H9 (cell line): Measurements from ENCODE around the gene AZGP1. TPM values are rescaled to one million over a fixed set of nuclear protein-coding genes. Genes with fewer than 3 reads are reported as not detected.

Experiments used
- DNase-seq: peaks from one replicate; pipeline ENCODE4 v3.0.0-alpha.2; 2017
- H2AFZ ChIP-seq: one replicate; pipeline ENCODE4 v1.6.1; 2013; ENCODE audit warnings: mild to moderate bottlenecking, low read length, control low read depth, moderate library complexity
- H2AK5ac ChIP-seq: 2 replicates; pipeline ENCODE4 v1.6.1; 2013; ENCODE audit warnings: low read length, control low read depth, mixed read lengths; ENCODE audit not compliant: insufficient read length
- H2BK120ac ChIP-seq: one replicate; pipeline ENCODE4 v1.6.1; 2013; ENCODE audit warnings: low read depth, mild to moderate bottlenecking, low read length, control low read depth, inconsistent platforms; ENCODE audit not compliant: poor library complexity, severe bottlenecking
- H2BK12ac ChIP-seq: 2 replicates; pipeline ENCODE4 v1.6.1; 2013; ENCODE audit warnings: low read length, control low read depth, mixed read lengths, low read depth; ENCODE audit not compliant: insufficient read length
- H2BK15ac ChIP-seq: 2 replicates; pipeline ENCODE4 v1.6.1; 2013; ENCODE audit warnings: low read depth, low read length, control low read depth
- H2BK20ac ChIP-seq: one replicate; pipeline ENCODE4 v1.6.1; 2013; ENCODE audit warnings: low read depth, mild to moderate bottlenecking, low read length, control low read depth, inconsistent platforms; ENCODE audit not compliant: poor library complexity, severe bottlenecking
- H2BK5ac ChIP-seq: 2 replicates; pipeline ENCODE4 v1.6.1; 2013; ENCODE audit warnings: low read length, control low read depth, mixed read lengths; ENCODE audit not compliant: insufficient read length
- H3K14ac ChIP-seq: 2 replicates; pipeline ENCODE4 v1.6.1; 2013; ENCODE audit warnings: low read length, control low read depth; ENCODE audit not compliant: insufficient read depth
- H3K18ac ChIP-seq: 2 replicates; pipeline ENCODE4 v1.6.1; 2013; ENCODE audit warnings: low read depth, mild to moderate bottlenecking, mixed read lengths, low read length, control low read depth; ENCODE audit not compliant: insufficient read length
- H3K23ac ChIP-seq: 2 replicates; pipeline ENCODE4 v1.6.1; 2013; ENCODE audit warnings: low read length, control low read depth, mixed read lengths, low read depth; ENCODE audit not compliant: insufficient read length
- H3K23me2 ChIP-seq: 2 replicates; pipeline ENCODE4 v1.6.1; 2013; ENCODE audit warnings: low read depth, mild to moderate bottlenecking, mixed read lengths, low read length, control low read depth; ENCODE audit not compliant: insufficient read length, poor library complexity, severe bottlenecking
- H3K27ac ChIP-seq: 2 replicates; pipeline ENCODE4 v1.5.1; 2013; ENCODE audit warnings: low read length, control low read depth, mixed read lengths, low read depth; ENCODE audit not compliant: insufficient read length
- H3K27me3 ChIP-seq: 2 replicates; pipeline ENCODE4 v1.6.1; 2013; ENCODE audit warnings: low read length, control low read depth, inconsistent platforms; ENCODE audit not compliant: insufficient read depth
- H3K4ac ChIP-seq: 2 replicates; pipeline ENCODE4 v1.6.1; 2013; ENCODE audit warnings: low read depth, mild to moderate bottlenecking, control low read depth, inconsistent platforms, low read length, moderate library complexity
- H3K4me1 ChIP-seq: 2 replicates; pipeline ENCODE4 v1.6.1; 2013; ENCODE audit warnings: low read length, control low read depth, inconsistent platforms; ENCODE audit not compliant: insufficient read depth
- H3K4me2 ChIP-seq: 2 replicates; pipeline ENCODE4 v1.6.1; 2013; ENCODE audit warnings: low read length, control low read depth, mixed read lengths; ENCODE audit not compliant: insufficient read length, insufficient read depth
- H3K56ac ChIP-seq: 2 replicates; pipeline ENCODE4 v1.6.1; 2013; ENCODE audit warnings: low read depth, mild to moderate bottlenecking, mixed read lengths, low read length, control low read depth; ENCODE audit not compliant: insufficient read length
- H3K79me1 ChIP-seq: 2 replicates; pipeline ENCODE4 v1.6.1; 2013; ENCODE audit warnings: low read depth, mild to moderate bottlenecking, moderate library complexity, low read length, control low read depth, inconsistent platforms; ENCODE audit not compliant: insufficient read depth, poor library complexity, severe bottlenecking
- H3K79me2 ChIP-seq: 2 replicates; pipeline ENCODE4 v1.6.1; 2013; ENCODE audit warnings: low read length, control low read depth, inconsistent platforms; ENCODE audit not compliant: insufficient read depth
- H3K9ac ChIP-seq: 2 replicates; pipeline ENCODE4 v1.6.1; 2013; ENCODE audit warnings: low read length, control low read depth, mixed read lengths; ENCODE audit not compliant: insufficient read length; ENCODE audit errors: extremely low read depth
- H3K9me3 ChIP-seq: one replicate; pipeline ENCODE4 v1.6.1; 2013; ENCODE audit warnings: low read depth, low read length, inconsistent platforms; ENCODE audit not compliant: control insufficient read depth
- H3T11ph ChIP-seq: one replicate; pipeline ENCODE4 v1.6.1; 2013; ENCODE audit warnings: mild to moderate bottlenecking, low read length, control low read depth, inconsistent platforms
- H4K20me1 ChIP-seq: one replicate; pipeline ENCODE4 v1.6.1; 2013; ENCODE audit not compliant: control insufficient read depth, insufficient read length, insufficient read depth
- H4K5ac ChIP-seq: 2 replicates; pipeline ENCODE4 v1.6.1; 2013; ENCODE audit warnings: low read depth, mild to moderate bottlenecking, mixed read lengths, low read length, control low read depth; ENCODE audit not compliant: insufficient read length
- H4K8ac ChIP-seq: replicated peaks from 2 replicates; pipeline ENCODE4 v1.6.1; 2013; ENCODE audit warnings: low read length, control low read depth, mixed read lengths, low read depth; ENCODE audit not compliant: insufficient read length
- H4K91ac ChIP-seq: 2 replicates; pipeline ENCODE4 v1.6.1; 2013; ENCODE audit warnings: low read depth, mild to moderate bottlenecking, moderate library complexity, mixed read lengths, low read length, control low read depth; ENCODE audit not compliant: insufficient read length
- H3K27ac Mint-ChIP-seq, 3 experiments: 2 replicates in 2 of 3; 3 replicates in 1 of 3; pipeline ENCODE4 v1.8.0; 2020 to 2021; ENCODE audit warnings: mixed read lengths in 3 of 3, mild to moderate bottlenecking in 1 of 3, moderate library complexity in 1 of 3
- H3K27me3 Mint-ChIP-seq: 2 replicates; pipeline ENCODE4 v1.8.0; 2021; ENCODE audit warnings: low read depth, mild to moderate bottlenecking, moderate library complexity, mixed read lengths
- H3K36me3 Mint-ChIP-seq, 3 experiments: 2 replicates in 2 of 3; 3 replicates in 1 of 3; pipeline ENCODE4 v1.8.0; 2020 to 2021; ENCODE audit warnings: low read depth in 3 of 3, mixed read lengths in 3 of 3; ENCODE audit not compliant: insufficient read depth in 1 of 3
- H3K4me1 Mint-ChIP-seq, 2 experiments: 2 replicates each; pipeline ENCODE4 v1.8.0; 2020; ENCODE audit warnings: mixed read lengths in 2 of 2
- H3K4me3 Mint-ChIP-seq, 2 experiments: 2 replicates in 1 of 2; 3 replicates in 1 of 2; pipeline ENCODE4 v1.8.0; 2020 to 2021; ENCODE audit warnings: mild to moderate bottlenecking in 2 of 2, mixed read lengths in 2 of 2, moderate library complexity in 1 of 2
- H3K9me3 Mint-ChIP-seq, 2 experiments: 2 replicates in 1 of 2; 3 replicates in 1 of 2; pipeline ENCODE4 v1.8.0; 2020; ENCODE audit warnings: mild to moderate bottlenecking in 2 of 2, mixed read lengths in 2 of 2, moderate library complexity in 1 of 2
- CTCF ChIP-seq: fragments of 200-600 bp; sonication (generic); conservative IDR thresholded peaks from 3 replicates; pipeline ENCODE4 v1.8.0; 2021; ENCODE audit warnings: antibody characterized with exemption, mild to moderate bottlenecking
- WGBS: extraction: QIAGEN DNeasy Blood & Tissue Kit; methylation state at CpG from one replicate; pipeline ENCODE4 v1.1.7; 2013; ENCODE audit warnings: missing lambda C conversion rate, low lambda C conversion rate, mixed read lengths; ENCODE audit not compliant: insufficient read length; ENCODE audit errors: extremely low coverage; 5-methylcytosine and 5-hydroxymethylcytosine counted together
- total RNA-seq: library from RNA; stranded (reverse); gene quantifications from 2 replicates; pipeline ENCODE4 v1.2.1, GENCODE V29; 2021

AZGP1 gene
- total RNA-seq, 1 experiment from 2014 or later = not detected

- Histone ChIP-seq H3K4me2 (no peak overlapping the region), H2AFZ (no peak overlapping the region), H3K23ac (no peak overlapping the region), H2BK15ac (no peak overlapping the region), H3K23me2 (no peaks in the 10 kb centered on the region), H3T11ph (no peak overlapping the region), H3K79me1 (no peaks in the 10 kb centered on the region), H3K14ac (no peak overlapping the region), H2BK12ac (no peak overlapping the region), H3K27me3 (no peaks in the 10 kb centered on the region), H3K18ac (no peak overlapping the region), H4K20me1 (no peaks in the 10 kb centered on the region), H3K27ac (no peak overlapping the region), H3K4me1 (no peaks in the 10 kb centered on the region), H3K56ac (no peak overlapping the region), H2BK5ac (no peak overlapping the region), H3K9ac (no peak overlapping the region), H4K8ac (no peak overlapping the region), H4K5ac (no peak overlapping the region), H3K9me3 (no peaks in the 10 kb centered on the region), H2BK20ac (no peak overlapping the region), H4K91ac (no peak overlapping the region), H2BK120ac (no peak overlapping the region), H2AK5ac (no peak overlapping the region), H3K79me2 (no peaks in the 10 kb centered on the region), H3K4ac (no peak overlapping the region)
- WGBS = no CpG with 5 or more reads among the region's 3 CpGs
- TF ChIP-seq CTCF = no peak
- Mint-ChIP-seq H3K27me3 (peaks cover 11% of the 10 kb centered on the region), H3K27ac (no peak overlapping the region), H3K36me3 (no peaks in the 10 kb centered on the region), H3K9me3 (no peaks in the 10 kb centered on the region), H3K4me1 (peaks cover 5 to 18% of the 10 kb centered on the region in 2 experiments), H3K4me3 (peak overlapping the region in 1 of 2 experiments; percentile 45; a peak in 1 of 5 replicates)
- DNase-seq = no peak
Observed at GRCh38 chr7:100007887-100008286, 32.1 kb upstream of the AZGP1 start.
